Fibroblast of skin of right biceps (primary cell): ENCODE measurements around the gene MEOX1.
"Not testable (repeated sequence)": the region's sequence is repeated elsewhere in the genome, so short reads cannot be mapped to it uniquely, and the experiment has no call there.

Source experiments
- DNase-seq: peaks from one replicate; pipeline ENCODE4 v3.0.0-alpha.2; 2013

MEOX1 gene

GRCh38 chr17:43661699-43662412 is at the start of gene MEOX1:
MEOX1 (minus strand) TSS chr17:43661922; CDS start chr17:43661534, 388 bp downstream.
- DNase-seq = peak; percentile 90

GRCh38 chr17:43710101-43710500 is 48.4 kb upstream of the MEOX1 start:
- no peak for DNase-seq

- no peak for DNase-seq
Observed at GRCh38 chr17:43709210-43709609, 47.5 kb upstream of the MEOX1 start.

- DNase-seq = no peak
Observed at GRCh38 chr17:43707184-43707583, 45.5 kb upstream of the MEOX1 start.

GRCh38 chr17:43706235-43706634 is 44.5 kb upstream of the MEOX1 start:
- DNase-seq = no peak

- no peak for DNase-seq
Observed at GRCh38 chr17:43703630-43704029, 41.9 kb upstream of the MEOX1 start.

- peak; percentile 24 for DNase-seq
Observed at GRCh38 chr17:43702637-43703036, 40.9 kb upstream of the MEOX1 start.

- peak; percentile 82 for DNase-seq
Observed at GRCh38 chr17:43701318-43701743, 39.6 kb upstream of the MEOX1 start.

- DNase-seq = no peak
Observed at GRCh38 chr17:43699438-43699756, 37.7 kb upstream of the MEOX1 start.

- DNase-seq = no peak
Observed at GRCh38 chr17:43698678-43699437, 37.1 kb upstream of the MEOX1 start.

GRCh38 chr17:43697937-43698336 is 36.2 kb upstream of the MEOX1 start:
- DNase-seq = no peak

GRCh38 chr17:43696891-43697290 is 35.2 kb upstream of the MEOX1 start:
- DNase-seq = no peak

GRCh38 chr17:43695970-43696865 is 34.5 kb upstream of the MEOX1 start:
- DNase-seq = peak; percentile 61

GRCh38 chr17:43694081-43694870 is 32.6 kb upstream of the MEOX1 start:
- peak; percentile 75 for DNase-seq

GRCh38 chr17:43691317-43691693 is 29.6 kb upstream of the MEOX1 start:
- DNase-seq = no peak

- DNase-seq = no peak
Observed at GRCh38 chr17:43690624-43691316, 29.0 kb upstream of the MEOX1 start.

GRCh38 chr17:43689814-43690213 is 28.1 kb upstream of the MEOX1 start:
- no peak for DNase-seq

- no peak for DNase-seq
Observed at GRCh38 chr17:43689131-43689530, 27.4 kb upstream of the MEOX1 start.

GRCh38 chr17:43686957-43687356 is 25.2 kb upstream of the MEOX1 start:
- not testable (repeated sequence) for DNase-seq

GRCh38 chr17:43683928-43684653 is 22.4 kb upstream of the MEOX1 start:
- DNase-seq = no peak

GRCh38 chr17:43680461-43680860 is 18.7 kb upstream of the MEOX1 start:
- DNase-seq = no peak
